GM12878 (cell line): ENCODE measurements around the gene SLC17A8. TPM values are rescaled to one million over a fixed set of nuclear protein-coding genes. Genes with fewer than 3 reads are reported as not detected.

Experiments used
- ATAC-seq: fragments of 200-7000 bp; cut with Tn5 transposase; 3 replicates; pipeline ENCODE4 v1.9.1; 2020; ENCODE audit warnings: mild to moderate bottlenecking, moderate library complexity
- BruUV-seq: library from RNA; stranded (reverse); fragments of 400-500 nt; replicated peaks from 2 replicates; lab custom pipeline; 2021; lab: Mats Ljungman, UMichigan
- CTCF ChIA-PET: fragments of 300-600 bp; sonication (Branson Sonifier 250); formaldehyde crosslinking; extraction: SDS; loops from one replicate; lab custom pipeline; 2021; ENCODE audit warnings: inconsistent platforms; lab: Yijun Ruan, JAX
- POLR2A ChIA-PET: fragments of 350-600 bp; formaldehyde crosslinking; extraction: SDS; loops from one replicate; lab custom pipeline; 2021; ENCODE audit warnings: inconsistent platforms; lab: Charles Lee
- RAD21 ChIA-PET: fragments of 300-600 bp; sonication (Branson Sonifier 250); formaldehyde crosslinking; loops from one replicate; lab custom pipeline; 2023; ENCODE audit warnings: antibody characterized with exemption; ENCODE audit not compliant: unreplicated experiment; lab: Charles Lee
- SMC1A ChIA-PET: fragments of 300-600 bp; sonication (Branson Sonifier 250); formaldehyde crosslinking; loops from one replicate; lab custom pipeline; 2023; ENCODE audit not compliant: unreplicated experiment, uncharacterized antibody; lab: Charles Lee
- DNase-seq: peaks from one replicate; pipeline ENCODE4 v3.0.0-alpha.2; 2011; ENCODE audit warnings: low read depth, low spot score
- FAIRE-seq: peaks from 3 replicates; lab custom pipeline; 2011; peaks lifted over from hg19 to GRCh38; lab: Jason Lieb, UNC
- H2AFZ ChIP-seq: 2 replicates; pipeline ENCODE4 v1.6.0; 2011; ENCODE audit warnings: low read depth, low read length, control low read depth; ENCODE audit not compliant: control insufficient read depth
- H3K27ac ChIP-seq: 2 replicates; pipeline ENCODE4 v1.5.1; 2011; ENCODE audit warnings: control low read depth; ENCODE audit not compliant: control insufficient read depth, insufficient read depth
- H3K27me3 ChIP-seq, 2 experiments: replicated peaks in 1 of 2; 2 replicates each; pipeline versions ENCODE4 v1.6.0 to v1.6.1; 2011; ENCODE audit warnings: low read length in 1 of 2; ENCODE audit not compliant: control insufficient read depth in 2 of 2, insufficient read depth in 2 of 2
- H3K36me3 ChIP-seq, 2 experiments: 2 replicates each; pipeline ENCODE4 v1.5.1; 2011; ENCODE audit warnings: low read length in 1 of 2; ENCODE audit not compliant: control insufficient read depth in 2 of 2, insufficient read depth in 2 of 2
- H3K4me1 ChIP-seq: 2 replicates; pipeline ENCODE4 v1.6.1; 2011; ENCODE audit warnings: mild to moderate bottlenecking, low read length, moderate library complexity, mixed read lengths; ENCODE audit not compliant: control insufficient read depth, insufficient read depth
- H3K4me2 ChIP-seq: 2 replicates; pipeline ENCODE4 v1.6.0; 2011; ENCODE audit warnings: control low read depth; ENCODE audit not compliant: control insufficient read depth, insufficient read depth
- H3K4me3 ChIP-seq: fragments of 200-600 bp; sonication (generic); 2 replicates; pipeline ENCODE4 v1.5.1; 2016
- H3K79me2 ChIP-seq: 2 replicates; pipeline ENCODE4 v1.6.0; 2011; ENCODE audit warnings: low read length; ENCODE audit not compliant: control insufficient read depth, insufficient read depth
- H3K9ac ChIP-seq: 2 replicates; pipeline ENCODE4 v1.8.0; 2011; ENCODE audit warnings: low read length, control low read depth, mixed read lengths; ENCODE audit not compliant: control insufficient read depth, insufficient read depth
- H3K9me3 ChIP-seq: replicated peaks from 3 replicates; pipeline ENCODE4 v1.5.1; 2011; ENCODE audit warnings: mild to moderate bottlenecking, low read length; ENCODE audit not compliant: control insufficient read depth, insufficient read depth
- H4K20me1 ChIP-seq: 2 replicates; pipeline ENCODE4 v1.6.0; 2011; ENCODE audit not compliant: control insufficient read depth, insufficient read depth
- BHLHE40 ChIP-seq, 2 experiments: fragments of 450-650 bp in 1 of 2; IDR thresholded peaks; 2 replicates each; pipeline ENCODE4 v1.6.1; 2011 to 2017; ENCODE audit warnings: low read depth in 2 of 2, borderline replicate concordance in 1 of 2, improper control_type of control experiment in 1 of 2, low read length in 1 of 2, mild to moderate bottlenecking in 1 of 2
- CHD4 ChIP-seq: fragments of 200-600 bp; sonication (generic); IDR thresholded peaks from 2 replicates; pipeline ENCODE4 v1.6.1; 2016; ENCODE audit warnings: mild to moderate bottlenecking
- GATAD2B ChIP-seq: fragments of 450-650 bp; conservative IDR thresholded peaks from 2 replicates; pipeline ENCODE4 v1.6.1; 2017; ENCODE audit warnings: low read depth, mild to moderate bottlenecking, moderate library complexity
- POLR2AphosphoS5 ChIP-seq: IDR thresholded peaks from 2 replicates; pipeline ENCODE4 v1.6.1; 2011; ENCODE audit warnings: mild to moderate bottlenecking, low read length, inconsistent platforms
- SIN3A ChIP-seq: IDR thresholded peaks from 2 replicates; pipeline ENCODE4 v1.6.1; 2012; ENCODE audit warnings: low read depth, low read length, improper control_type of control experiment
- SMAD5 ChIP-seq: IDR thresholded peaks from 2 replicates; pipeline ENCODE4 v1.6.1; 2016; ENCODE audit warnings: antibody characterized with exemption, low read depth
- SPI1 ChIP-seq: IDR thresholded peaks from 2 replicates; pipeline ENCODE4 v1.6.1; 2011; ENCODE audit warnings: low read depth, mild to moderate bottlenecking, low read length, moderate library complexity, borderline replicate concordance; ENCODE audit not compliant: insufficient read depth
- STAT1 ChIP-seq: fragments of 450-650 bp; conservative IDR thresholded peaks from 2 replicates; pipeline ENCODE4 v1.6.1; 2014; ENCODE audit warnings: antibody characterized with exemption, mild to moderate bottlenecking
- WGBS: methylation state at CpG from one replicate; pipeline ENCODE4 v1.1.6; 2016; ENCODE audit warnings: low lambda C conversion rate; ENCODE audit not compliant: insufficient replicate concordance, insufficient coverage; ENCODE audit errors: missing lambda C conversion rate; 5-methylcytosine and 5-hydroxymethylcytosine counted together
- in situ Hi-C: fragments of 300-500 bp; cut with MboI; formaldehyde crosslinking; loops from 9 replicates; pipeline ENCODE4 v1.14.3; 2018; ENCODE audit warnings: mixed read lengths
- intact Hi-C: fragments of 100-400 bp; cut with micrococcal nuclease; formaldehyde crosslinking; loops from one replicate; pipeline ENCODE4 v1.14.2; 2022; ENCODE audit not compliant: unreplicated experiment
- polyA plus RNA-seq, 11 experiments: library from polyadenylated mRNA; depleted of rRNA in 4 of 11; unstranded in 6 of 11; stranded (reverse) in 5 of 11; fragments of >200 nt; fragmentation: Nextera tagmentation in 4 of 11; fragmentation: Illumina TruSeq in 1 of 11; extraction: Ambion mirVana in 4 of 11; extraction: Trizol in 1 of 11; gene quantifications; 1 replicate in 1 of 11; 2 replicates in 10 of 11; pipeline versions ENCODE4 v1.2.1 to v1.2.3, GENCODE V29; 2011 to 2016; ENCODE audit warnings: inconsistent platforms in 2 of 11, missing spikeins in 2 of 11, low read depth in 1 of 11
- total RNA-seq, 4 experiments: library from RNA; depleted of rRNA in 3 of 4; stranded (reverse); fragments of >200 nt in 3 of 4; fragmentation: Illumina TruSeq in 1 of 4; extraction: Trizol in 1 of 4; gene quantifications; 2 replicates each; pipeline versions ENCODE4 v1.2.1 to v1.2.3, GENCODE V29; 2013 to 2021
- TF ChIP-seq, protein P1 (sequence below): IDR thresholded peaks from 2 replicates; pipeline ENCODE4 v1.6.1; 2012; ENCODE audit warnings: low read length, inconsistent platforms
- TF ChIP-seq, protein P2 (sequence below): fragments of 450-650 bp; IDR thresholded peaks from 2 replicates; pipeline ENCODE4 v1.6.1; 2017; ENCODE audit warnings: mild to moderate bottlenecking, moderate library complexity
- TF ChIP-seq, protein P3 (sequence below): IDR thresholded peaks from 2 replicates; pipeline ENCODE4 v1.6.1; 2011; ENCODE audit warnings: mild to moderate bottlenecking, low read depth, low read length, moderate library complexity; ENCODE audit not compliant: insufficient replicate concordance

SLC17A8 gene
- total and polyA plus RNA-seq, 10 of the 15 experiments (the other 5 are each of a cell fraction or from before 2014, with no cell fraction given), result 0.18 TPM; not detected in 9

DNA sequence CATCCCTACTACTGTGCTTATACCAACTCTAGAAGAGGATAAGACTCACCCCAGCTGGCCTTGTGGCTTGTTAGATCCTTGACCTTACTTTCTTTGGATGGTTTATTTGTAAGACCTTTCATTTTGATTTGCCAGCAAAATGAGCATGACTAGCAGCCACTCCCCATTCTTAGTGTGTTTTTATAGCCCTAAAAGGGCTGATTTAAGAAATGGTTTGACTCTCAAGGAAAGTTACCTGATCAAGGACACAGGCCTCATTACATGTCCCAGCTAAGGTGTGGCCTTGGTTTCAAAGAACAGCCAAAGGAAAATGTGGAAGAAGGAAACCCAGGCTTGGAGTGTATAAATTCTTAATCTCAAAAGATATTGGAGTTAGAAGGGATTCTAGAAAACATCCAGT is 41.4 kb downstream of the SLC17A8 start:
- H2AFZ ChIP-seq, result no peak overlapping the region
- no peaks in the 10 kb centered on the region for H3K4me1 ChIP-seq
- no peak for TF ChIP-seq SPI1
- TF ChIP-seq, protein P1, sequence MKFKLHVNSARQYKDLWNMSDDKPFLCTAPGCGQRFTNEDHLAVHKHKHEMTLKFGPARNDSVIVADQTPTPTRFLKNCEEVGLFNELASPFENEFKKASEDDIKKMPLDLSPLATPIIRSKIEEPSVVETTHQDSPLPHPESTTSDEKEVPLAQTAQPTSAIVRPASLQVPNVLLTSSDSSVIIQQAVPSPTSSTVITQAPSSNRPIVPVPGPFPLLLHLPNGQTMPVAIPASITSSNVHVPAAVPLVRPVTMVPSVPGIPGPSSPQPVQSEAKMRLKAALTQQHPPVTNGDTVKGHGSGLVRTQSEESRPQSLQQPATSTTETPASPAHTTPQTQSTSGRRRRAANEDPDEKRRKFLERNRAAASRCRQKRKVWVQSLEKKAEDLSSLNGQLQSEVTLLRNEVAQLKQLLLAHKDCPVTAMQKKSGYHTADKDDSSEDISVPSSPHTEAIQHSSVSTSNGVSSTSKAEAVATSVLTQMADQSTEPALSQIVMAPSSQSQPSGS, result no peak
- in situ Hi-C loops (no loop called here), intact Hi-C loops (no loop called here)
- no peak for ATAC-seq
- no peak overlapping the region for H3K4me2 ChIP-seq
- H3K4me3 ChIP-seq, result no peak overlapping the region
- FAIRE-seq, result no peak
- H3K27me3 ChIP-seq, result no peaks in the 10 kb centered on the region
- SMC1A ChIA-PET, result no interaction called here
- H4K20me1 ChIP-seq, result no peaks in the 10 kb centered on the region
- POLR2A ChIA-PET, result no interaction called here
- no TSS peak for BruUV-seq
- no peaks in the 10 kb centered on the region for H3K9me3 ChIP-seq
- H3K27ac ChIP-seq, result no peak overlapping the region
- no peaks in the 10 kb centered on the region for H3K36me3 ChIP-seq
- no peak for DNase-seq
- no peak overlapping the region for H3K9ac ChIP-seq
- RAD21 ChIA-PET, result interaction anchor here (0.6 kb wide), 1 partner anchor 1982 kb away, joined by 4 read pairs; no protein-coding TSS in a partner anchor
- H3K79me2 ChIP-seq, result no peaks in the 10 kb centered on the region
- CTCF ChIA-PET, result interaction anchor here (0.7 to 1.5 kb wide), 2 partner anchors 9 to 68 kb away, joined by 3 read pairs; no protein-coding TSS in a partner anchor

DNA sequence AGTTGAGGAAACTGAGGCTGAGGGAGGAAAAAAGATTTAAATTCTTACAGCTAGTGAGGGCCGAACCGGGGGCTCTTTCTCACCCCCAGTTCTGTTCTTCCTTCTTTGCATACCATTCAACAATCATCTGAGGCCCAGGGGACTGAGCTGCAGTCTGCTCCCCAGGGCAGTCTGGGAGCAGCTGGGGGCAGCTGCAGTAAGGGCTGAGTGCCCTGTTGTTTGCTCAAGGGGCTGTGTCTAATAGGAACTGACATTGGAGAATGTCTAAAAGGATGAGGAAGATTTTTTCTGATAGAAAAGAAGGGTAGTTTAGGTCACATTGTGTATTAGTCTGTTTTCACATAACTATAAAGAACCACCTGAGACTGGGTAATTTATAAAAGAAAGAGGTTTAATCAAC is 42.2 kb downstream of the SLC17A8 start:
- CTCF ChIA-PET, result interaction anchor here (1.5 kb wide), 1 partner anchor 9 kb away, joined by 3 read pairs; no protein-coding TSS in a partner anchor
- no peak for DNase-seq
- Histone ChIP-seq H3K27ac (no peak overlapping the region), H3K4me2 (no peak overlapping the region), H3K79me2 (no peaks in the 10 kb centered on the region), H3K4me1 (no peaks in the 10 kb centered on the region), H4K20me1 (no peaks in the 10 kb centered on the region), H3K9me3 (no peaks in the 10 kb centered on the region), H3K36me3 (no peaks in the 10 kb centered on the region), H3K4me3 (no peak overlapping the region), H2AFZ (no peak overlapping the region), H3K9ac (no peak overlapping the region), H3K27me3 (no peaks in the 10 kb centered on the region)
- in situ Hi-C loops, result no loop called here
- FAIRE-seq, result no peak
- intact Hi-C loops, result no loop called here
- RAD21 ChIA-PET, result no interaction called here
- POLR2A ChIA-PET, result no interaction called here
- no peak for ATAC-seq
- SMC1A ChIA-PET, result no interaction called here
- BruUV-seq, result no TSS peak
- 86% methylated on average over 2 of the region's 2 CpGs for WGBS
- no peak for TF ChIP-seq SMAD5
- no peak for TF ChIP-seq STAT1
- no peak for TF ChIP-seq CHD4
- no peak for TF ChIP-seq SIN3A
- TF ChIP-seq BHLHE40 (IDR thresholded peaks at IDR 0.05; ENCODE audit: borderline replicate concordance in 1 of 2, low read depth in 2 of 2, low read length in 1 of 2), result no peak
- TF ChIP-seq GATAD2B, result no peak
- no peak for TF ChIP-seq POLR2AphosphoS5
- TF ChIP-seq, protein P2, sequence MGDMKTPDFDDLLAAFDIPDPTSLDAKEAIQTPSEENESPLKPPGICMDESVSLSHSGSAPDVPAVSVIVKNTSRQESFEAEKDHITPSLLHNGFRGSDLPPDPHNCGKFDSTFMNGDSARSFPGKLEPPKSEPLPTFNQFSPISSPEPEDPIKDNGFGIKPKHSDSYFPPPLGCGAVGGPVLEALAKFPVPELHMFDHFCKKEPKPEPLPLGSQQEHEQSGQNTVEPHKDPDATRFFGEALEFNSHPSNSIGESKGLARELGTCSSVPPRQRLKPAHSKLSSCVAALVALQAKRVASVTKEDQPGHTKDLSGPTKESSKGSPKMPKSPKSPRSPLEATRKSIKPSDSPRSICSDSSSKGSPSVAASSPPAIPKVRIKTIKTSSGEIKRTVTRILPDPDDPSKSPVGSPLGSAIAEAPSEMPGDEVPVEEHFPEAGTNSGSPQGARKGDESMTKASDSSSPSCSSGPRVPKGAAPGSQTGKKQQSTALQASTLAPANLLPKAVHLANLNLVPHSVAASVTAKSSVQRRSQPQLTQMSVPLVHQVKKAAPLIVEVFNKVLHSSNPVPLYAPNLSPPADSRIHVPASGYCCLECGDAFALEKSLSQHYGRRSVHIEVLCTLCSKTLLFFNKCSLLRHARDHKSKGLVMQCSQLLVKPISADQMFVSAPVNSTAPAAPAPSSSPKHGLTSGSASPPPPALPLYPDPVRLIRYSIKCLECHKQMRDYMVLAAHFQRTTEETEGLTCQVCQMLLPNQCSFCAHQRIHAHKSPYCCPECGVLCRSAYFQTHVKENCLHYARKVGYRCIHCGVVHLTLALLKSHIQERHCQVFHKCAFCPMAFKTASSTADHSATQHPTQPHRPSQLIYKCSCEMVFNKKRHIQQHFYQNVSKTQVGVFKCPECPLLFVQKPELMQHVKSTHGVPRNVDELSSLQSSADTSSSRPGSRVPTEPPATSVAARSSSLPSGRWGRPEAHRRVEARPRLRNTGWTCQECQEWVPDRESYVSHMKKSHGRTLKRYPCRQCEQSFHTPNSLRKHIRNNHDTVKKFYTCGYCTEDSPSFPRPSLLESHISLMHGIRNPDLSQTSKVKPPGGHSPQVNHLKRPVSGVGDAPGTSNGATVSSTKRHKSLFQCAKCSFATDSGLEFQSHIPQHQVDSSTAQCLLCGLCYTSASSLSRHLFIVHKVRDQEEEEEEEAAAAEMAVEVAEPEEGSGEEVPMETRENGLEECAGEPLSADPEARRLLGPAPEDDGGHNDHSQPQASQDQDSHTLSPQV, result no peak
- TF ChIP-seq, protein P3, sequence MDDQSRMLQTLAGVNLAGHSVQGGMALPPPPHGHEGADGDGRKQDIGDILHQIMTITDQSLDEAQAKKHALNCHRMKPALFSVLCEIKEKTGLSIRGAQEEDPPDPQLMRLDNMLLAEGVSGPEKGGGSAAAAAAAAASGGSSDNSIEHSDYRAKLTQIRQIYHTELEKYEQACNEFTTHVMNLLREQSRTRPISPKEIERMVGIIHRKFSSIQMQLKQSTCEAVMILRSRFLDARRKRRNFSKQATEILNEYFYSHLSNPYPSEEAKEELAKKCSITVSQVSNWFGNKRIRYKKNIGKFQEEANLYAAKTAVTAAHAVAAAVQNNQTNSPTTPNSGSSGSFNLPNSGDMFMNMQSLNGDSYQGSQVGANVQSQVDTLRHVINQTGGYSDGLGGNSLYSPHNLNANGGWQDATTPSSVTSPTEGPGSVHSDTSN, result no peak
